NCI-H2227 (cell line): ENCODE measurements around the gene CDK12.
"Not testable (repeated sequence)": the region's sequence is repeated elsewhere in the genome, so short reads cannot be mapped to it uniquely, and the experiment has no call there.

Source experiments
- DNase-seq: peaks from one replicate; lab custom pipeline; 2025; ENCODE audit not compliant: unreplicated experiment; lab: John Stamatoyannopoulos, UW

The CDK12 gene

GRCh38 chr17:39461113-39461925 lies at the start of gene CDK12:
Gene CDK12, plus strand, starts transcription at chr17:39461486. Its CDS starts 586 bp downstream, at chr17:39462072.
- peak; percentile 100 for DNase-seq

DNA sequence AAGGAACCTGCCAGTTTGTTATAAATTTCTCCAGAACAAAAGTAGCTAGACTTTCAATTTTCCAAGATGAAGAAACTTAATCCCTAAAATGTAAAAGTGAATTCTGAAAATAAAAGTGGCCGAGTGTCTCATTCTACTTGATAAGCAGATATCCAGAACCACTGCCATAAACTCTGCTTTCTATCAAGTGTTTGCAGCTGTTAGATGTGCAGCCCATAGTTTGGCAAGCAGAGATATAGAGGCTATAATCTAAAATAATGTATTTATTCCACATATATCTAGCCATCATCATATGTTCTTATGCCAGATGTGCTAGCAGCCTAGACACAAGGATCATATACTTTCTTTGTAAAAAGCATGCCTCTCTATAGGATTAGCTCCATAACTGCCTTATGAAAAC lies 45.1 kb upstream of the CDK12 start:
- no peak for DNase-seq

- DNase-seq = no peak
Measured at GRCh38 chr17:39429600-39429999, 31.7 kb upstream of the CDK12 start.

GRCh38 chr17:39439868-39440267 lies 21.4 kb upstream of the CDK12 start:
- DNase-seq = not testable (repeated sequence)

GRCh38 chr17:39443326-39443725 lies 18.0 kb upstream of the CDK12 start:
- DNase-seq = no peak

GRCh38 chr17:39447561-39447960 lies 13.7 kb upstream of the CDK12 start:
- no peak for DNase-seq

GRCh38 chr17:39450051-39450450 lies 11.2 kb upstream of the CDK12 start:
- no peak for DNase-seq

GRCh38 chr17:39450847-39451581 lies 10.3 kb upstream of the CDK12 start, which contains the start of gene MED1:
Gene MED1, minus strand, starts transcription at chr17:39451263. Its CDS starts 201 bp downstream, at chr17:39451062.
- peak; percentile 99 for DNase-seq

DNA sequence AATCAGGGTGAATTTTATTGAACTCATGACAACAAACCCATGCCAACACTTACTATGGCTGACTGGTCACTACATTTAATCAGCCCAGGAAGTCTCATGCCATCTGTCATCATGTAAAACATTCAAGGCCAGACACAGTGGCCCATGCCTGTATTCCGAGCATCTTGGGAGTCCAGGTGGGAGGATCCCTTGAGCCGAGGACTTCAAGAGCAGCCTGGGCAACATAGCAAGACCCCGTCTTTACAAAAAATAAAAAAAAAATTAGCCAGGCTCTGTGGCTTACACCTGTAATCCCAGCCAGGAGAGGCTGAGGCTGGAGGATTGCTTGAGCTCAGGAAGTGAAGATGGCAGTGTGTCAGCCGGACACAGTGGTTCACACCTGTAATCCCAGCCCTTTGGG lies 5.4 kb upstream of the CDK12 start:
- no peak for DNase-seq

GRCh38 chr17:39461926-39462569 lies 762 bp downstream of the CDK12 start:
- DNase-seq = peak; percentile 61

- no peak for DNase-seq
Measured at GRCh38 chr17:39462631-39463375, 1.5 kb downstream of the CDK12 start.

DNA sequence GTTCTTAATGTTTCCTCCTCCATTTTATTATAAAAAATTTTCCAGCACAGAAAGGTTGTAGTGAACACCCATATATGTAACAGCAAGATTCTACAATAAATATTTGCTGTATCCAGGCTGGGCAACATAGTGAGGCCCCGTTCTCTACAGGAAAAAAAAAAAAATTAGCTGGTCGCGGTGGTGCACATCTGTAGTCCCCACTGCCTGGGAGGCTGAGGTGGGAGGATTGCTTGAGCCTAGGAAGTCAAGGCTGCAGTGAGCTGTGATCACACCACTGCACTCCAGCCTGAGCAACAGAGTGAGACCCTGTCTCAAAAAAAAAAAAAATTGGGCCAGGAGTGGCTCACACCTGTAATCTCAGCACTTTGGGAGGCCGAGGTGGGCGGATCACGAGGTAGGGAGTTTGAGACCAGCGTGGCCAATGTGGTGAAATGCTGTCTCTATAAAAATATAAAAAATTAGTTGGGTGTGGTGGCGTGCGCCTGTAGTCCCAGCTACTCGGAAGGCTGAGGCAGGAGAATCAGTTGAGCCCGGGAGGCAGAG lies 3.4 kb downstream of the CDK12 start:
- not testable (repeated sequence) for DNase-seq

- DNase-seq = not testable (repeated sequence)
Measured at GRCh38 chr17:39468610-39469009, 7.3 kb downstream of the CDK12 start.

DNA sequence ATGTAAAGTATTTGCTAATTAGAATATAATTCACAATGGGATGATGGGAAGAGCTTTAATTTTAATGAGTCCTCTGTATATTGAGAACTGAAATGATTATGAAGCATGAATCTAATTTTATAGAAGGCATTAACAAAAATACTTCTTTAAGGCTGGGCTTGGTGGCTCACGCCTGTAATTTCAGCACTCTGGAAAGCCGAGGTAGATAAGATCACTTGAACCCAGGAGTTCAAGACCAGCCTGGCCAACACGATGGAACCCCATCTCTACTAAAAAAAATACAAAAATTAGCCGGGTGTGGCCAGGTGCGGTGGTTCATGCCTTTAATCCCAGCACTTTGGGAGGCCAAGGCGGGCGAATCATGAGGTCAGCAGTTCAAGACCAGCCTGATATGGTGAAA lies 12.0 kb downstream of the CDK12 start:
- DNase-seq = no peak

- DNase-seq = not testable (repeated sequence)
Measured at GRCh38 chr17:39479631-39480030, 18.3 kb downstream of the CDK12 start.

- DNase-seq = no peak
Measured at GRCh38 chr17:39483506-39483905, 22.2 kb downstream of the CDK12 start.

GRCh38 chr17:39484178-39484577 lies 22.9 kb downstream of the CDK12 start:
- DNase-seq = no peak

- DNase-seq = no peak
Measured at GRCh38 chr17:39485555-39485954, 24.3 kb downstream of the CDK12 start.

GRCh38 chr17:39486242-39486641 lies 25.0 kb downstream of the CDK12 start:
- no peak for DNase-seq

GRCh38 chr17:39487490-39487889 lies 26.2 kb downstream of the CDK12 start:
- DNase-seq = not testable (repeated sequence)

DNA sequence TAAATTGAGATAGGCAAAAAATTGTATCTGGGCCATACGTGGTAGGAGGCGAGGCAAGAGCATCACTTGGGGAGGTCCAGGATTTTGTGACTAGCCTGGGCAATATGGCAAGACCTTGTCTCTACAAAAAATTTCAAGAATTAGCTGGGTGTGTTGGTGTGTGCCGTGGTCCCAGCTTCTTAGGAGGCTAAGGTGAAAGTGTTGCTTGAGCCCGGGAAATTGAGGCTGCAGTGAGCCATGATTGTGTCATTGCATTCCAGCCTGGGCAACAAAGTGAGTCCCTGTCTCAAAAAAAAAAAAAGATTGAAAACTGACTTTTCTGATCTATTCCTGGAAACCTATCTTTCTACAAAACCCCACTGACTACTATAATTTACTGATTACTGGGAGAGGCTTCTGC lies 26.7 kb downstream of the CDK12 start:
- DNase-seq = no peak
